NCI-H2227 treated with DMSO at 0.1 percent for 48 hours (cell line): ENCODE data around the gene RBM44.

ENCODE experiments used
- DNase-seq: peaks from one replicate; lab custom pipeline; 2025; lab: John Stamatoyannopoulos, UW

The RBM44 gene

DNA sequence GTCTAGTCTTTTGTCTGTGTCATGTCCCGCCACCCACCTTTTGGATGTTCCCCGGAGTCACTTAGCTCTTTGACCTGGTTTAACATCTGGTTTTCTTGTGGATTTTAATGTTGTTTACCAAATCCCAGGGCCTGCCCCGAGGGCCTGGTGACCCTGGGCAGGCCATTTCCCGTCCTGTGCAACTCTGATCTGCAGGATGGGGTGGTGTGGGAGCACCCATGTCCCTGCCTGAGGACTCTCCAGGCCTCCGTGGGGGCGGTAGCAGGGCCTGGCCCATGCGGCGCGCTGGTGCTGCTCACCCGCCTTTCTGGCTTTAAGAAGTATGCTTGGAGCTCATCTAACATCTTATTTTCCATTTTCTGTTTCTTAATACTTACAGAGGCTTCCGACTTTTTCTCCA, 71.5 kb downstream of the RBM44 start:
- DNase-seq = no peak

DNA sequence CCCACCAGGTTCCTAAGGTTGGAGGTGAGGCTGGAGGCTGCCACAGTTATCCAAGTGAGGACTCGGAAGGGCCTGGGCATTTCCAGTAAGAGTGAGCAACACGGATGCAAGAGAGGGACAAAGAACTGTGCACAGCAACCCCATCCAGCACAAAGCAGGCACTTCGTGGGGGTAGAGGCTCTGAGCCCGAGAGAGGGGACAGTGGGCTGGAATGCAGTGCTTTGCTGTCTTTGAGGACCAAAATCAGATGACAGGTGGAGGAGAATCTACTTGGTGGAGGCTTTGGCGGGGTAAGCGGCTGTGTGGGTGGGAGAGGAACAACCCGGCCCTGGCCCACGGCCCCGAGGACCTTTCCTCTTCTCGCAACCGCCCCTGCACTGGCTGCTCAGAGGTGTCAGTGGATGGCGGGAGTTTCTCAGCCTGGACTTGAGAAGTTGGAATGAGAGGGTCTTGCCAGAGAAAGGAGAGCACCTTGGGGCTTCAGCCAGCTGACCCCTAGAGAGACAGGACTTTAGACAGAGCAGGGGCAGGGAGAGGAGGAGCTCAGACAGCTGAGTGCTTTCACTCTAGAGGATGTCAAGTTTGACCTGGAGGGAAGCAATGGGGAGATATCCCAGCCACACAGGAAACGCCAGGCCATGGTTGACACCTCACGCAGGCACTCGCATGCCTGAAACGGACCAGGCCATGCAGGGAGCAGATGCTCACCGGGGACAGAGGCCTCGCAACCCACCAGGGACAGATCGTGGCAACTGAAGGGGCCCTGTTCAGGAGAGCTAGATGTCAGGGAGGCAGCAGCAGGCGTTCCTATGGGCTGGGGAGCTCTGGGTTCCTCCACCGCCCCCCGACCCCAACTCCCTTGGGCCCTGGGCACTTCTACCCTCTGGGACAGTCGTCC, 72.4 kb downstream of the RBM44 start:
- no peak for DNase-seq

DNA sequence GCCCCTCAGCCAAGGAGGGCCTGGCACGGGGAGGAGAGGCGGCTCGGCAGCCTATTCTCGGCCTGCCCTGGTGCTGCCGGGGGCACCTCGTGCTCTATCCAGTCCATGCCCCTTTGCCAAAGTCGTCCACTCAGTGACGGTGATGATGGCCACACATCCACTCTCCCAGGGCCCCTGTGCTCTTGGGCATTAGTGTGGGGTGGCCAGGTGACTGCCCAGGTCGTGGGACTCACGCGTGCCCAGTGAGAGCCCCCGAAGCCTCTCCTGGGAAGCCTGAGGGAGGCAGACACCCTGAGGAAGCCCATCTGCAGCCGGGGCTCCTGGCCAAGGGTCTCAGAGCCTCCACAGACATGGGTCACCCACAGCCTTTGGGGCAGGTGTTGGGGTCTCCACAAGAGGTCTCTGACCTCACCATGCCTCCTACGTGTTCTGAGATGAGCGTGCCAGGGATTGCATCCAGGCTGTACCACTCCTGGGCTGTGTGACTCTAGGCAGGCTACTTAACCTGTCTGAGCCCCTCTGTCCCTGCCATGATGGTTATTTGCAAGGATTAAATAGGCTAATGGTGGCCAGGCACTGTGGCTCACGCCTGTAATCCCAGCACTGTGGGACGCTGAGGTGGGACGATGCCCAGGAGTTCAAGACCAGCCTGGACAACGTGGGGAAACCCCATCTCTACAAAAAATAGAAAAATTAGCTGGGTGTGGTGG, 73.8 kb downstream of the RBM44 start:
- no peak for DNase-seq

- no peak for DNase-seq
Observed at GRCh38 chr2:237873421-237873831, 74.8 kb downstream of the RBM44 start.

GRCh38 chr2:237873897-237874551, 75.4 kb downstream of the RBM44 start:
- no peak for DNase-seq

GRCh38 chr2:237874585-237875161, 76.1 kb downstream of the RBM44 start:
- DNase-seq = no peak

GRCh38 chr2:237875256-237876060, 76.9 kb downstream of the RBM44 start:
- no peak for DNase-seq

DNA sequence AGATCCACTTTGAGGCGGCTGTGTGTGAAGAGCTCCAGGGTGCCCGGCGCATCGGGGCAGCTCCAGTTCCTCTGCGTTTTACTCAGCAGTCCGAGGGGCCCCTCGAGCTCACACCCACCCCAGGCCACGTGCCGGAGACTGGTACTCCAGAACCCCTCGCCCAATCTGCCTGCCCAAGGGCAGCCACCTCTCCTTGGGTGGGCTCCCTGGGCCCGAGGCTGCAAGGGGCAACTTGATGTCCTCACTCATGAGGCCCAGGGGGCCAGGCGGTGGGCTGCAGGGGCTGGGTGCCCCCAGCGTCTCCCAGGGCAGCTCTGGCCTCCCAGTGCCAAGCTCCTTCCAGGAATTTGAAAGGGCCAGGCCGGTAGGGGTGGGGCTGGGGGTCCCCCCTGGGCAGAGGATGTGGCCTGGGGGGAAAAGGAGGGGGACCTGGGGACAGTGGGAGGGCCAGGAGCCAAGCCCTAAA, 77.5 kb downstream of the RBM44 start:
- DNase-seq = no peak

GRCh38 chr2:237876532-237876931, 78.0 kb downstream of the RBM44 start:
- no peak for DNase-seq

- DNase-seq = no peak
Observed at GRCh38 chr2:237876951-237877491, 78.4 kb downstream of the RBM44 start.

DNA sequence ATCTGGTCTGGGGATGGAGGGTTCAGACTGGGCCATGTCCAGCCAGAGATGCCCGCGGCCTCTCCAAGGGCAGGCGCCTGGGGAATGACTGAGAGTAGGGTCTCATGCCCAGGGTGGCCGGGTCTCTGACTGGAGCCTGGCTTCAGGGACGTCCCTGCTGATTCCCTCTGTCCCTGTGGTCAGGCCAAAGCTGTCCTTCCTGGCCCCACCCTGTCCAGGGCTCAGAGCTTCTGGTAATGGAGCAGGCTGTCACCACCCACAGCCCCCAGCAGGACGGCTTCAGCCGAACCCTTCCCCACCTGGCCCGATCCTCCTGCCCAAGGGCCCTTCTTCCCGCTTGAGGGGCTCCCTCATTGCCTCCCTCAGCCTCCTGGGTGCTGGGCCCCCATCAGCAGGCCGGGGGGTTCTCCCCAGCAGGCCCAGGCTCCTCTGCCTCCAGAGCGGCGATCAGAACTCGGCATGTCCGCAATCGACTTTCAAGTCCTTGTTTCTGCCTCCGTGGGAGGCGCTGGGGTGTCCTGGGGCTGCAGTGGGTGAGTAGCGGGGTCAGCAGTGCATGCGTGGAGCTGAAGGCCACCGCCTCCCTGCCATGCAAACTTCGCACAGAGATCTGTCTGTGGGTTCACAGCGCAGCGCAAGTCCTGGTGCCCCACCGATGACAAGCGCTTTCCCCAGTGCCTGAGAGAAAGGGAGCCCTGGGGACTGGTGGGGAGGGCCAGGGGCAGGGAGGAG, 79.2 kb downstream of the RBM44 start:
- DNase-seq = no peak

DNA sequence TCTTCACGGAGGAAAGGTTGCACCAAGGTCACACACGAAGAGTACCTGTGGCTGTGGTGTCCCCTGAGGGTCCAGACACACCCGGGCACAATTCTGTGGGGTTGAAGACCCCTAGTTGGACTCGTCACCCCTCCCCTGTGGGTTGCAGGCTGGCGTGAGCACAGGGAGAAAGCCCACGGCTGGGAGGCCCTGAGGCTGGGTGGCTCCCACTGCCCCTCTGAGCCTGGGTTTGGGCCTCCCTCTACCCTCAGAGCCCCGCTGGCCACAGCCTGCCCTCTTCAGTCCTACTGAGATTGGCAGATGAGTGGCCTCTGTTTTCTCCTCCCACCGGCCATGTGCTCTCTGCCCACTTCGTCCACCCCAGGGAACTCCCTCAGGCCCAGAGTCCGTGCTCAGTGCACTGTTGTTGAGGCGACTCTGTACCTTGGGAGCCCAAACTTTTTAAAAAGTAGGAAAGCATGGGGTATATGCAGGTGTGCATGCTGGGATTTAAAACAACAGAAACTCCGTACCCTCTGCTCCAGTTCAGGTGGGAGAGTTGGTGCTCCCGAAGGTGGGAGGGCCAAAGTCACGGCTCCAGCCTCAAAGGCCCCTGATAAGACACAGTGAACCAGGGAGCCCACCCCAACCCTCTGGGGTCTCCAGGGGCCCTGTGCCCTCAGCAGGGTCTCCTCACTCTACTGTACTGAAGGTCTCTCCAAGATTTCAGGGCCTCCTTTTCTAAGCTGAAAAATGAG, 79.9 kb downstream of the RBM44 start:
- no peak for DNase-seq

GRCh38 chr2:237879058-237879430, 80.5 kb downstream of the RBM44 start:
- DNase-seq = no peak

- DNase-seq = no peak
Observed at GRCh38 chr2:237879991-237880560, 81.5 kb downstream of the RBM44 start.

DNA sequence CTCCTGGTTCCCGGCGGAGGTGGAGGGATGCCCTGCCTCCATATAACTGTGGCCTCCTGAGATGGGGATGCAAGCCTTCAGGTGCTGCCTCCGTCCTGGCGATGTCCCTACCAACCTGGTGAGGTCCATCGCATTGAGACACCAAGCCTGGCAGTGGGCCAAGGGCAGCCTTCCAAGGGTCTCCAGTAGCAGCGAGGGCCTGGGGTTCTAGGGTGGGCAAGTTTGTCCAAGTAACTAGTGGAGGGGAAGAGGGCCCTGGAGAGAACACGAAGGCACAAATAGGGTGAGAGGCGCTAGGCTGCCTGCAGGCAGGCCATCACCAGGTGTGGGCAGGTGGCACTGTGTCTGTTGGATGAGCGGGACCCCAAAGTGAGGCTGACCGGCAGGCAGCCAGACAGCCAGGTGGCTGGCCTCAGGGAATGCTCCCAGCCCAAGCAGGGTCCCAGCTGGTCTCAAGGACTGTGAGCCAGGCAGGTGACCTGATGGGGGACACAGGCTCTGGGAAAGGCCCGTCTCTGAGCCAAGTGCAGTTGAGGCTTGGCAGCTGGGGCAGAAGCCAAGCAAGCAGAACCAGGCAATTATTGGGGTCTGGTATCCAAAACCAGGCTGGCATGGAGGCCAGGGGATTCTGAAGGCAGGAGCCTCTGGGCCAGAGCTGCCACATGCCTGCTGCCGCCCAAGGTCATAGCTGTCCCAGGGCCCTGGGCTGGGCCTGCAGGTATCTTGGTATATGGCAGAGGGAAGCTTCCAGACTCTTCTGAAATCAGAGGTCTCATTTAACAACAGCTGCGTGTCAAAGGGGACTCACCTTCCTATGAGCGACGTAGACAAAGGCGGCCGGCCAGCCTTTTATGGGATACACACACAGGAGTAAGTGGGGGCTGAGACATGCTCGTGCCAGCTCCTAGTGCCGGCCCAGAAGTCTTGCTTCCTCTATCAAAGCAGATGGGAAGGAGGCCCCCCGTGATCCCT, 84.2 kb downstream of the RBM44 start:
- DNase-seq = no peak

- no peak for DNase-seq
Observed at GRCh38 chr2:237883951-237884446, 85.4 kb downstream of the RBM44 start.

GRCh38 chr2:237884681-237885080, 86.1 kb downstream of the RBM44 start:
- no peak for DNase-seq
